Caco-2 (cell line): Measurements from ENCODE around the gene ADGRF4. TPM values are rescaled to one million over a fixed set of nuclear protein-coding genes. Genes with fewer than 3 reads are reported as not detected.

Experiments used
- BruUV-seq: library from RNA; stranded (reverse); fragments of 400-500 nt; replicated peaks from 2 replicates; lab custom pipeline; 2021; lab: Mats Ljungman, UMichigan
- CTCF ChIA-PET: fragments of 300-600 bp; sonication (Branson Sonifier 250); formaldehyde crosslinking; loops from one replicate; lab custom pipeline; 2022; ENCODE audit warnings: antibody characterized with exemption; lab: Charles Lee
- POLR2A ChIA-PET: fragments of 300-600 bp; sonication (Branson Sonifier 250); formaldehyde crosslinking; loops from one replicate; lab custom pipeline; 2022; ENCODE audit warnings: antibody characterized with exemption; lab: Charles Lee
- DNase-seq, 2 experiments: peaks; one replicate each; pipeline versions ENCODE4 v3.0.0 to v3.0.0-alpha.2; 2020 to 2022
- H3K27me3 ChIP-seq: replicated peaks from 2 replicates; pipeline ENCODE4 v1.6.0; 2011; ENCODE audit warnings: low read length; ENCODE audit not compliant: control insufficient read depth, insufficient read depth
- H3K36me3 ChIP-seq: 2 replicates; pipeline ENCODE4 v1.5.1; 2011; ENCODE audit warnings: low read length; ENCODE audit not compliant: control insufficient read depth, insufficient read depth
- H3K4me1 ChIP-seq: fragments of 250-450 bp; sonication (Bioruptor Pico); 2 replicates; pipeline ENCODE4 v1.5.1; 2020; ENCODE audit warnings: mild to moderate bottlenecking
- H3K4me3 ChIP-seq: 2 replicates; pipeline ENCODE4 v1.5.1; 2011; ENCODE audit warnings: low read depth, mild to moderate bottlenecking, control low read depth, low read length
- H3K9me3 ChIP-seq: fragments of 250-450 bp; sonication (Bioruptor Pico); 2 replicates; pipeline ENCODE4 v1.5.1; 2020; ENCODE audit warnings: mild to moderate bottlenecking, moderate library complexity
- H3K27ac Mint-ChIP-seq: one replicate; pipeline ENCODE4 v1.8.0; 2022; ENCODE audit warnings: mixed read lengths; ENCODE audit not compliant: unreplicated experiment
- H3K27me3 Mint-ChIP-seq: one replicate; pipeline ENCODE4 v1.8.0; 2022; ENCODE audit warnings: mixed read lengths; ENCODE audit not compliant: insufficient read depth, unreplicated experiment
- H3K36me3 Mint-ChIP-seq: one replicate; pipeline ENCODE4 v1.8.0; 2022; ENCODE audit warnings: mild to moderate bottlenecking, mixed read lengths; ENCODE audit not compliant: insufficient read depth, unreplicated experiment
- H3K4me1 Mint-ChIP-seq: one replicate; pipeline ENCODE4 v1.8.0; 2022; ENCODE audit warnings: low read depth, mixed read lengths; ENCODE audit not compliant: unreplicated experiment
- H3K4me3 Mint-ChIP-seq: one replicate; pipeline ENCODE4 v1.8.0; 2022; ENCODE audit warnings: mild to moderate bottlenecking, moderate library complexity, mixed read lengths; ENCODE audit not compliant: unreplicated experiment
- H3K9me3 Mint-ChIP-seq: one replicate; pipeline ENCODE4 v1.8.0; 2022; ENCODE audit warnings: mixed read lengths; ENCODE audit not compliant: unreplicated experiment
- CTCF ChIP-seq, 2 experiments: fragments of 200-600 bp in 1 of 2; IDR thresholded peaks; 1 replicate in 1 of 2; 2 replicates in 1 of 2; pipeline versions ENCODE4 v1.5.1 to v1.8.0; 2011 to 2022; ENCODE audit warnings: antibody characterized with exemption in 1 of 2, control low read depth in 1 of 2, inconsistent platforms in 1 of 2, low read depth in 1 of 2, low read length in 1 of 2, mild to moderate bottlenecking in 1 of 2, moderate library complexity in 1 of 2; ENCODE audit not compliant: insufficient read depth in 1 of 2, severe bottlenecking in 1 of 2, unreplicated experiment in 1 of 2
- intact Hi-C: fragments of 100-400 bp; cut with micrococcal nuclease; formaldehyde crosslinking; loops from one replicate; pipeline ENCODE4 v1.10.0; 2022; ENCODE audit not compliant: unreplicated experiment
- total RNA-seq: library from RNA; stranded (reverse); gene quantifications from 2 replicates; pipeline ENCODE4 v1.2.3, GENCODE V29; 2022

ADGRF4 gene
- total RNA-seq, 1 experiment from 2014 or later = 10.6 TPM

GRCh38 chr6:47715782-47716181 lies 17.4 kb downstream of the ADGRF4 start:
- ChIA-PET CTCF (no interaction called here), POLR2A (no interaction called here)
- no peaks in the 10 kb centered on the region for H3K9me3 Mint-ChIP-seq
- no peaks in the 10 kb centered on the region for H3K4me1 Mint-ChIP-seq
- BruUV-seq = no TSS peak
- H3K27me3 ChIP-seq = no peaks in the 10 kb centered on the region
- H3K4me3 ChIP-seq = no peak overlapping the region
- no peak for DNase-seq
- no peaks in the 10 kb centered on the region for H3K4me1 ChIP-seq
- H3K36me3 Mint-ChIP-seq = peaks cover 7% of the 10 kb centered on the region
- H3K4me3 Mint-ChIP-seq = no peak overlapping the region
- TF ChIP-seq CTCF (IDR thresholded peaks at IDR 0.05; ENCODE audit: insufficient read depth in 1 of 2, low read depth in 1 of 2, low read length in 1 of 2, severe bottlenecking in 1 of 2, unreplicated experiment in 1 of 2) = no peak
- no peak overlapping the region for H3K27ac Mint-ChIP-seq
- no peaks in the 10 kb centered on the region for H3K36me3 ChIP-seq
- intact Hi-C loops = no loop called here
- no peaks in the 10 kb centered on the region for H3K9me3 ChIP-seq
- no peaks in the 10 kb centered on the region for H3K27me3 Mint-ChIP-seq

GRCh38 chr6:47716207-47716606 lies 17.8 kb downstream of the ADGRF4 start:
- Histone ChIP-seq H3K36me3 (no peaks in the 10 kb centered on the region), H3K4me3 (no peak overlapping the region), H3K27me3 (no peaks in the 10 kb centered on the region), H3K9me3 (no peaks in the 10 kb centered on the region), H3K4me1 (no peaks in the 10 kb centered on the region)
- intact Hi-C loops = no loop called here
- no TSS peak for BruUV-seq
- Mint-ChIP-seq H3K36me3 (peaks cover 7% of the 10 kb centered on the region), H3K9me3 (no peaks in the 10 kb centered on the region), H3K27me3 (no peaks in the 10 kb centered on the region), H3K4me3 (no peak overlapping the region), H3K4me1 (no peaks in the 10 kb centered on the region), H3K27ac (no peak overlapping the region)
- POLR2A ChIA-PET = no interaction called here
- no peak for TF ChIP-seq CTCF (IDR thresholded peaks at IDR 0.05; ENCODE audit: insufficient read depth in 1 of 2, low read depth in 1 of 2, low read length in 1 of 2, severe bottlenecking in 1 of 2, unreplicated experiment in 1 of 2)
- no peak for DNase-seq
- CTCF ChIA-PET = no interaction called here

- no peak for TF ChIP-seq CTCF (IDR thresholded peaks at IDR 0.05; ENCODE audit: insufficient read depth in 1 of 2, low read depth in 1 of 2, low read length in 1 of 2, severe bottlenecking in 1 of 2, unreplicated experiment in 1 of 2)
- Mint-ChIP-seq H3K4me3 (no peak overlapping the region), H3K36me3 (peaks cover 7% of the 10 kb centered on the region), H3K27ac (no peak overlapping the region), H3K4me1 (no peaks in the 10 kb centered on the region), H3K9me3 (no peaks in the 10 kb centered on the region), H3K27me3 (no peaks in the 10 kb centered on the region)
- Histone ChIP-seq H3K36me3 (no peaks in the 10 kb centered on the region), H3K4me1 (no peaks in the 10 kb centered on the region), H3K27me3 (no peaks in the 10 kb centered on the region), H3K4me3 (no peak overlapping the region), H3K9me3 (no peaks in the 10 kb centered on the region)
- no TSS peak for BruUV-seq
- intact Hi-C loops = no loop called here
- POLR2A ChIA-PET = no interaction called here
- CTCF ChIA-PET = no interaction called here
- no peak for DNase-seq
Observed at GRCh38 chr6:47718571-47718970, 20.2 kb downstream of the ADGRF4 start.
